Femur (tissue), 1 donor: Measurements from ENCODE around the gene B4GALT2.

Experiments
- DNase-seq: peaks from one replicate; pipeline ENCODE4 v3.0.0-alpha.2; 2017

The B4GALT2 gene

GRCh38 chr1:43978551-43979260 lies at the start of gene B4GALT2:
Gene B4GALT2, plus strand, starts transcription at chr1:43979210. Its CDS starts 1,951 bp downstream, at chr1:43981161.
- peak; percentile 60 for DNase-seq

- no peak for DNase-seq
Observed at GRCh38 chr1:43930168-43930948, 48.7 kb upstream of the B4GALT2 start.

GRCh38 chr1:43930949-43931275 lies 48.1 kb upstream of the B4GALT2 start:
- DNase-seq: no peak

- DNase-seq: no peak
Observed at GRCh38 chr1:43931711-43932660, 47.0 kb upstream of the B4GALT2 start.

- DNase-seq: no peak
Observed at GRCh38 chr1:43932786-43933385, 46.1 kb upstream of the B4GALT2 start.

GRCh38 chr1:43933386-43934100 lies 45.5 kb upstream of the B4GALT2 start, which contains the start of gene ARTN:
Gene ARTN, plus strand, starts transcription at chr1:43933801. Its CDS starts 1,856 bp downstream, at chr1:43935657.
- peak; percentile 60 for DNase-seq

- DNase-seq: peak; percentile 79
Observed at GRCh38 chr1:43934101-43934985, 44.7 kb upstream of the B4GALT2 start.

GRCh38 chr1:43934986-43935324 lies 44.1 kb upstream of the B4GALT2 start:
- DNase-seq: no peak

- no peak for DNase-seq
Observed at GRCh38 chr1:43935711-43936427, 43.1 kb upstream of the B4GALT2 start.

- DNase-seq: peak; percentile 59
Observed at GRCh38 chr1:43936431-43937151, 42.4 kb upstream of the B4GALT2 start.

- no peak for DNase-seq
Observed at GRCh38 chr1:43937179-43937865, 41.7 kb upstream of the B4GALT2 start.

GRCh38 chr1:43938383-43938782 lies 40.6 kb upstream of the B4GALT2 start:
- no peak for DNase-seq

GRCh38 chr1:43938892-43939587 lies 40.0 kb upstream of the B4GALT2 start:
- no peak for DNase-seq

GRCh38 chr1:43942411-43942810 lies 36.6 kb upstream of the B4GALT2 start:
- DNase-seq: no peak

- no peak for DNase-seq
Observed at GRCh38 chr1:43944860-43945259, 34.1 kb upstream of the B4GALT2 start.

- no peak for DNase-seq
Observed at GRCh38 chr1:43945674-43946235, 33.3 kb upstream of the B4GALT2 start.

- peak; percentile 97 for DNase-seq
Observed at GRCh38 chr1:43946236-43947060, 32.6 kb upstream of the B4GALT2 start, which contains the start of gene IPO13. Gene IPO13, plus strand, starts transcription at chr1:43946950. Its CDS starts 651 bp downstream, at chr1:43947601.
